ENCODE results near the gene ESPNL.
"Not testable (repeated sequence)": the region's sequence is repeated elsewhere in the genome, so short reads cannot be mapped to it uniquely, and the experiment has no call there.

ESPNL gene

GRCh38 chr2:238100049-238100820 is at the start of gene ESPNL:
ESPNL (plus strand) TSS chr2:238100340; CDS start chr2:238100420, 80 bp downstream.
- H3K4me3 ChIP-seq (ENCODE audit: low read depth, low read length): no peak within 1 kb of the TSS

GRCh38 chr2:238053191-238053776 is 46.9 kb upstream of the ESPNL start:
- H3K4me3 ChIP-seq (ENCODE audit: low read depth, low read length): no peak overlapping the region

GRCh38 chr2:238055841-238056240 is 44.3 kb upstream of the ESPNL start:
- H3K4me3 ChIP-seq (ENCODE audit: low read depth, low read length): no peak overlapping the region

- not testable (repeated sequence) for H3K4me3 ChIP-seq (ENCODE audit: low read depth, low read length)
Observed at GRCh38 chr2:238057696-238058575, 42.2 kb upstream of the ESPNL start.

- H3K4me3 ChIP-seq (ENCODE audit: low read depth, low read length): no peak overlapping the region
Observed at GRCh38 chr2:238059505-238059904, 40.6 kb upstream of the ESPNL start.

- peak overlapping the region; percentile 79 for H3K4me3 ChIP-seq (ENCODE audit: low read depth, low read length)
Observed at GRCh38 chr2:238060096-238060541, 40.0 kb upstream of the ESPNL start.

GRCh38 chr2:238060542-238061314 is 39.4 kb upstream of the ESPNL start, which contains the start of gene SCLY:
SCLY (plus strand) TSS chr2:238061001; CDS start chr2:238061055, 54 bp downstream.
- peak within 1 kb of the TSS; percentile 84 for H3K4me3 ChIP-seq (ENCODE audit: low read depth, low read length)

GRCh38 chr2:238061315-238062202 is 38.6 kb upstream of the ESPNL start:
- H3K4me3 ChIP-seq (ENCODE audit: low read depth, low read length): peak overlapping the region; percentile 84

GRCh38 chr2:238063414-238064189 is 36.5 kb upstream of the ESPNL start:
- no peak overlapping the region for H3K4me3 ChIP-seq (ENCODE audit: low read depth, low read length)

- H3K4me3 ChIP-seq (ENCODE audit: low read depth, low read length): no peak overlapping the region
Observed at GRCh38 chr2:238064376-238064775, 35.8 kb upstream of the ESPNL start.

GRCh38 chr2:238065071-238065846 is 34.9 kb upstream of the ESPNL start:
- no peak overlapping the region for H3K4me3 ChIP-seq (ENCODE audit: low read depth, low read length)

GRCh38 chr2:238066218-238066617 is 33.9 kb upstream of the ESPNL start:
- no peak overlapping the region for H3K4me3 ChIP-seq (ENCODE audit: low read depth, low read length)

- not testable (repeated sequence) for H3K4me3 ChIP-seq (ENCODE audit: low read depth, low read length)
Observed at GRCh38 chr2:238066718-238067117, 33.4 kb upstream of the ESPNL start.

GRCh38 chr2:238067939-238068338 is 32.2 kb upstream of the ESPNL start:
- H3K4me3 ChIP-seq (ENCODE audit: low read depth, low read length): no peak overlapping the region

GRCh38 chr2:238069021-238069709 is 31.0 kb upstream of the ESPNL start:
- no peak overlapping the region for H3K4me3 ChIP-seq (ENCODE audit: low read depth, low read length)

- no peak overlapping the region for H3K4me3 ChIP-seq (ENCODE audit: low read depth, low read length)
Observed at GRCh38 chr2:238069877-238070276, 30.3 kb upstream of the ESPNL start.

GRCh38 chr2:238075397-238075796 is 24.7 kb upstream of the ESPNL start:
- no peak overlapping the region for H3K4me3 ChIP-seq (ENCODE audit: low read depth, low read length)
